Measurements from ENCODE around the gene ATP5F1C. TPM values are rescaled to one million over a fixed set of nuclear protein-coding genes. Genes with fewer than 3 reads are reported as not detected.

ATP5F1C gene
- total RNA-seq, 1 experiment from 2014 or later, result 280 TPM

DNA sequence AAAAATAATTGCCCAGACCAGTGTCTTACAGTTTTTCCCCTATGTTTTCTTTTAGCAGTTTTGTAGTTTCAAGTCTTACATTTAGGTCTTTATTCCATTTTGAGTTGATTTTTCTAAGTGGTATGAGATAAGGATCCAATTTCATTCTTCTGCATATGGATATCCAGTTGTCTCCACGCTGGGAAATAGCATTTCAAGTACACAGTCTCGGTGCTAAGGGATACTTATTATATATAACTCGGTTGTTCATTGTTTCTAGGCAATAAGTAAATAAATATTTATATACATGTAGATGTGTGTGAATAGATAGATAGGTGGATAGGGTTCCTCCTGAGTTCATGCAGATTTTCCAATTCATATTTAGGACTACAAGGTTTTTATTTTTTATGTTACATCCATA, 46.3 kb downstream of the ATP5F1C start:
- Histone ChIP-seq H4K5ac (ENCODE audit: insufficient read length, low read depth, low read length) (no peak overlapping the region), H3K23me2 (ENCODE audit: insufficient read length, low read depth, low read length, poor library complexity, severe bottlenecking) (no peaks in the 10 kb centered on the region), H3K4ac (ENCODE audit: low read depth, low read length) (no peak overlapping the region), H2BK12ac (ENCODE audit: insufficient read length, low read depth, low read length) (no peak overlapping the region), H3K27ac (ENCODE audit: insufficient read length, low read depth, low read length) (no peak overlapping the region), H2BK20ac (ENCODE audit: low read depth, low read length, poor library complexity, severe bottlenecking) (no peak overlapping the region), H3K4me2 (ENCODE audit: insufficient read depth, insufficient read length, low read length) (no peak overlapping the region), H3K4me1 (ENCODE audit: insufficient read depth, low read length) (peaks cover 2% of the 10 kb centered on the region; the same call in 1 of the 2 replicates), H3K14ac (ENCODE audit: insufficient read depth, low read length) (no peak overlapping the region), H3K18ac (ENCODE audit: insufficient read length, low read depth, low read length) (no peak overlapping the region), H3K27me3 (ENCODE audit: insufficient read depth, low read length) (no peaks in the 10 kb centered on the region), H4K20me1 (ENCODE audit: control insufficient read depth, insufficient read depth, insufficient read length) (no peaks in the 10 kb centered on the region), H2BK5ac (ENCODE audit: insufficient read length, low read length) (no peak overlapping the region), H2AFZ (ENCODE audit: low read length) (no peak overlapping the region), H4K8ac (replicated peaks; ENCODE audit: insufficient read length, low read depth, low read length) (no peak overlapping the region), H3K79me2 (ENCODE audit: insufficient read depth, low read length) (no peaks in the 10 kb centered on the region; the same call in 1 of the 2 replicates), H2BK15ac (ENCODE audit: low read depth, low read length) (no peak overlapping the region), H3K9me3 (ENCODE audit: control insufficient read depth, low read depth, low read length) (no peaks in the 10 kb centered on the region), H2BK120ac (ENCODE audit: low read depth, low read length, poor library complexity, severe bottlenecking) (no peak overlapping the region), H2AK5ac (ENCODE audit: insufficient read length, low read length) (no peak overlapping the region), H3K9ac (ENCODE audit: extremely low read depth, insufficient read length, low read length) (no peak overlapping the region), H3K56ac (ENCODE audit: insufficient read length, low read depth, low read length) (no peak overlapping the region), H3K79me1 (ENCODE audit: insufficient read depth, low read depth, low read length, poor library complexity, severe bottlenecking) (no peaks in the 10 kb centered on the region), H3K23ac (ENCODE audit: insufficient read length, low read depth, low read length) (no peak overlapping the region), H3T11ph (ENCODE audit: low read length) (no peak overlapping the region), H4K91ac (ENCODE audit: insufficient read length, low read depth, low read length) (no peak overlapping the region)
- TF ChIP-seq, protein P1, sequence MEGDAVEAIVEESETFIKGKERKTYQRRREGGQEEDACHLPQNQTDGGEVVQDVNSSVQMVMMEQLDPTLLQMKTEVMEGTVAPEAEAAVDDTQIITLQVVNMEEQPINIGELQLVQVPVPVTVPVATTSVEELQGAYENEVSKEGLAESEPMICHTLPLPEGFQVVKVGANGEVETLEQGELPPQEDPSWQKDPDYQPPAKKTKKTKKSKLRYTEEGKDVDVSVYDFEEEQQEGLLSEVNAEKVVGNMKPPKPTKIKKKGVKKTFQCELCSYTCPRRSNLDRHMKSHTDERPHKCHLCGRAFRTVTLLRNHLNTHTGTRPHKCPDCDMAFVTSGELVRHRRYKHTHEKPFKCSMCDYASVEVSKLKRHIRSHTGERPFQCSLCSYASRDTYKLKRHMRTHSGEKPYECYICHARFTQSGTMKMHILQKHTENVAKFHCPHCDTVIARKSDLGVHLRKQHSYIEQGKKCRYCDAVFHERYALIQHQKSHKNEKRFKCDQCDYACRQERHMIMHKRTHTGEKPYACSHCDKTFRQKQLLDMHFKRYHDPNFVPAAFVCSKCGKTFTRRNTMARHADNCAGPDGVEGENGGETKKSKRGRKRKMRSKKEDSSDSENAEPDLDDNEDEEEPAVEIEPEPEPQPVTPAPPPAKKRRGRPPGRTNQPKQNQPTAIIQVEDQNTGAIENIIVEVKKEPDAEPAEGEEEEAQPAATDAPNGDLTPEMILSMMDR (conservative IDR thresholded peaks at IDR 0.05), result no peak
- H3K9me3 Mint-ChIP-seq, result no peaks in the 10 kb centered on the region
- no peak overlapping the region for H3K27ac Mint-ChIP-seq
- no peaks in the 10 kb centered on the region for H3K27me3 Mint-ChIP-seq (ENCODE audit: low read depth)
- no peak for DNase-seq
- no CpG with 5 or more reads among the region's 3 CpGs for WGBS (ENCODE audit: extremely low coverage, insufficient read length, low lambda C conversion rate)
- peaks cover 4 to 6% of the 10 kb centered on the region in 2 experiments for H3K4me1 Mint-ChIP-seq
- no peak overlapping the region for H3K4me3 Mint-ChIP-seq
- H3K36me3 Mint-ChIP-seq (ENCODE audit: insufficient read depth in 1 of 3, low read depth in 3 of 3), result peaks cover 0 to 8% (median 4%) of the 10 kb centered on the region in 3 experiments; a peak in 2 of 7 replicates

Data from H9 (cell line).